Neuronal stem cell (in vitro differentiated cells): Measurements from ENCODE around the gene GNG10.

Experiments
- DNase-seq: peaks from one replicate; pipeline ENCODE4 v3.0.0-alpha.2; 2013; ENCODE audit warnings: low spot score
- H2AFZ ChIP-seq: one replicate; pipeline ENCODE4 v1.6.1; 2013; ENCODE audit warnings: mild to moderate bottlenecking, low read length, inconsistent platforms
- H2AK5ac ChIP-seq: 2 replicates; pipeline ENCODE4 v1.6.1; 2013; ENCODE audit warnings: low read depth, mild to moderate bottlenecking, inconsistent platforms, low read length, moderate library complexity, mixed read lengths
- H2BK120ac ChIP-seq: 2 replicates; pipeline ENCODE4 v1.6.1; 2013; ENCODE audit warnings: low read depth, mild to moderate bottlenecking, inconsistent platforms, low read length, moderate library complexity, mixed read lengths
- H2BK12ac ChIP-seq: one replicate; pipeline ENCODE4 v1.6.1; 2013; ENCODE audit warnings: low read length, inconsistent platforms
- H2BK15ac ChIP-seq: 2 replicates; pipeline ENCODE4 v1.6.1; 2013; ENCODE audit warnings: mild to moderate bottlenecking, low read length, inconsistent platforms, mixed read lengths
- H2BK5ac ChIP-seq: one replicate; pipeline ENCODE4 v1.6.1; 2013; ENCODE audit warnings: inconsistent platforms, mild to moderate bottlenecking, low read length, moderate library complexity
- H3K14ac ChIP-seq: one replicate; pipeline ENCODE4 v1.6.1; 2013; ENCODE audit warnings: low read length, inconsistent platforms
- H3K18ac ChIP-seq: 2 replicates; pipeline ENCODE4 v1.6.1; 2013; ENCODE audit warnings: low read length, inconsistent platforms
- H3K23ac ChIP-seq: 2 replicates; pipeline ENCODE4 v1.6.1; 2013; ENCODE audit warnings: low read depth, mild to moderate bottlenecking, mixed read lengths, low read length, inconsistent platforms; ENCODE audit not compliant: poor library complexity
- H3K27ac ChIP-seq: replicated peaks from 3 replicates; pipeline ENCODE4 v1.5.1; 2013; ENCODE audit warnings: low read length, inconsistent platforms
- H3K27me3 ChIP-seq, 3 experiments: 2 replicates each; pipeline ENCODE4 v1.6.1; 2013; ENCODE audit warnings: low read length in 3 of 3, mild to moderate bottlenecking in 2 of 3, inconsistent platforms in 1 of 3, low read depth in 1 of 3, mixed read lengths in 1 of 3, moderate library complexity in 1 of 3; ENCODE audit not compliant: control insufficient read depth in 3 of 3, insufficient read depth in 3 of 3
- H3K36me3 ChIP-seq, 2 donors: replicated peaks in 1 of 2; 2 replicates each; pipeline ENCODE4 v1.6.1; 2013; ENCODE audit warnings: low read length in 2 of 2; ENCODE audit not compliant: control insufficient read depth in 2 of 2, insufficient read depth in 2 of 2
- H3K4ac ChIP-seq: 2 replicates; pipeline ENCODE4 v1.6.1; 2013; ENCODE audit warnings: inconsistent platforms, mild to moderate bottlenecking, low read length, moderate library complexity
- H3K4me1 ChIP-seq, 2 donors: 1 replicate in 1 of 2; 2 replicates in 1 of 2; pipeline ENCODE4 v1.6.1; 2013; ENCODE audit warnings: low read length in 2 of 2, low read depth in 1 of 2; ENCODE audit not compliant: control insufficient read depth in 2 of 2, insufficient read depth in 1 of 2
- H3K4me2 ChIP-seq: one replicate; pipeline ENCODE4 v1.6.1; 2013; ENCODE audit warnings: mild to moderate bottlenecking, low read length, inconsistent platforms; ENCODE audit not compliant: insufficient read depth, poor library complexity, severe bottlenecking
- H3K4me3 ChIP-seq, 2 donors: 2 replicates each; pipeline ENCODE4 v1.5.1; 2013; ENCODE audit warnings: low read length in 2 of 2, mild to moderate bottlenecking in 2 of 2, inconsistent platforms in 1 of 2, moderate library complexity in 1 of 2
- H3K79me1 ChIP-seq: one replicate; pipeline ENCODE4 v1.6.1; 2013; ENCODE audit warnings: low read depth, mild to moderate bottlenecking, inconsistent platforms, low read length, moderate library complexity
- H3K9ac ChIP-seq: one replicate; pipeline ENCODE4 v1.6.1; 2013; ENCODE audit warnings: mild to moderate bottlenecking, low read depth, low read length, inconsistent platforms; ENCODE audit not compliant: poor library complexity
- H3K9me3 ChIP-seq, 2 donors: replicated peaks in 1 of 2; 2 replicates each; pipeline versions ENCODE3 to v1.6.1; 2013; ENCODE audit warnings: low read length in 2 of 2, mild to moderate bottlenecking in 2 of 2, inconsistent platforms in 1 of 2, low read depth in 1 of 2, mixed read lengths in 1 of 2, moderate library complexity in 1 of 2; ENCODE audit not compliant: control insufficient read depth in 2 of 2, insufficient read depth in 1 of 2
- H4K8ac ChIP-seq: one replicate; pipeline ENCODE4 v1.6.1; 2013; ENCODE audit warnings: low read depth, mild to moderate bottlenecking, inconsistent platforms, low read length, moderate library complexity
- H4K91ac ChIP-seq: one replicate; pipeline ENCODE4 v1.6.1; 2013; ENCODE audit warnings: low read length, low read depth, mild to moderate bottlenecking, inconsistent platforms; ENCODE audit not compliant: poor library complexity
- WGBS, 2 donors: extraction: QIAGEN DNeasy Blood & Tissue Kit; methylation state at CpG; one replicate each; pipeline ENCODE4 v1.1.7; 2013; ENCODE audit warnings: missing lambda C conversion rate in 2 of 2, mixed read lengths in 1 of 2; ENCODE audit not compliant: insufficient read length in 2 of 2, insufficient replicate concordance in 1 of 2; ENCODE audit errors: extremely low coverage in 2 of 2; 5-methylcytosine and 5-hydroxymethylcytosine counted together

The GNG10 gene

GRCh38 chr9:111649016-111649415, 12.4 kb upstream of the GNG10 start:
- H3K27me3 ChIP-seq, result no peaks in the 10 kb centered on the region
- no peak overlapping the region for H3K27ac ChIP-seq
- no peak overlapping the region for H2BK15ac ChIP-seq
- H2AFZ ChIP-seq, result no peak overlapping the region
- no peak overlapping the region for H4K8ac ChIP-seq
- no peak overlapping the region for H4K91ac ChIP-seq
- no peak overlapping the region for H3K23ac ChIP-seq
- no peak overlapping the region for H3K4ac ChIP-seq
- no peaks in the 10 kb centered on the region for H3K79me1 ChIP-seq
- WGBS, 2 donors, result no CpG with 5 or more reads among the region's 4 CpGs
- no peak overlapping the region for H3K18ac ChIP-seq
- peaks cover 0 to 76% of the 10 kb centered on the region in 2 donors for H3K36me3 ChIP-seq
- H2BK120ac ChIP-seq, result no peak overlapping the region
- no peak overlapping the region for H2AK5ac ChIP-seq
- H2BK12ac ChIP-seq, result no peak overlapping the region
- no peaks in the 10 kb centered on the region for H3K9me3 ChIP-seq
- no peak overlapping the region for H3K4me2 ChIP-seq
- no peak overlapping the region for H3K14ac ChIP-seq
- DNase-seq, result no peak
- H3K9ac ChIP-seq, result no peak overlapping the region
- H2BK5ac ChIP-seq, result no peak overlapping the region
- no peaks in the 10 kb centered on the region for H3K4me1 ChIP-seq
- no peak overlapping the region for H3K4me3 ChIP-seq

GRCh38 chr9:111657051-111657450, 4.4 kb upstream of the GNG10 start:
- Histone ChIP-seq H4K8ac (no peak overlapping the region), H3K4me2 (no peak overlapping the region), H3K4ac (no peak overlapping the region), H2BK120ac (no peak overlapping the region), H3K79me1 (no peaks in the 10 kb centered on the region), H3K27ac (no peak overlapping the region), H2BK15ac (no peak overlapping the region), H3K36me3 (peaks cover 7 to 30% of the 10 kb centered on the region in 2 donors), H4K91ac (no peak overlapping the region), H3K18ac (no peak overlapping the region), H3K4me1 (no peaks in the 10 kb centered on the region), H2AK5ac (no peak overlapping the region), H2AFZ (no peak overlapping the region), H2BK5ac (no peak overlapping the region), H3K9me3 (no peaks in the 10 kb centered on the region), H3K9ac (no peak overlapping the region), H3K14ac (no peak overlapping the region), H2BK12ac (no peak overlapping the region), H3K23ac (no peak overlapping the region), H3K27me3 (peaks cover 0 to 1% (median 0%) of the 10 kb centered on the region in 3 experiments), H3K4me3 (no peak overlapping the region)
- no peak for DNase-seq
- no CpG with 5 or more reads among the region's 6 CpGs for WGBS, 2 donors

GRCh38 chr9:111658943-111659342, 2.5 kb upstream of the GNG10 start:
- no peak for DNase-seq
- Histone ChIP-seq H4K91ac (no peak overlapping the region), H3K27me3 (peaks cover 0 to 1% (median 0%) of the 10 kb centered on the region in 3 experiments), H2BK5ac (no peak overlapping the region), H3K36me3 (peaks cover 7 to 22% of the 10 kb centered on the region in 2 donors), H2AK5ac (no peak overlapping the region), H2AFZ (no peak overlapping the region), H3K18ac (no peak overlapping the region), H4K8ac (no peak overlapping the region), H3K4ac (no peak overlapping the region), H2BK12ac (no peak overlapping the region), H2BK120ac (no peak overlapping the region), H3K79me1 (peaks cover 3% of the 10 kb centered on the region), H3K23ac (no peak overlapping the region), H3K4me1 (peaks cover 7 to 11% of the 10 kb centered on the region in 2 donors), H3K9ac (no peak overlapping the region), H2BK15ac (no peak overlapping the region), H3K27ac (no peak overlapping the region), H3K4me2 (no peak overlapping the region), H3K14ac (no peak overlapping the region), H3K9me3 (no peaks in the 10 kb centered on the region), H3K4me3 (no peak overlapping the region)
- no CpG with 5 or more reads among the region's 8 CpGs for WGBS, 2 donors

GRCh38 chr9:111659691-111660090, 1.7 kb upstream of the GNG10 start:
- no peak overlapping the region for H3K4me3 ChIP-seq
- no peak for DNase-seq

More at GRCh38 chr9:111659691-111660090, 1.7 kb upstream of the GNG10 start:
- H2BK120ac ChIP-seq, result no peak overlapping the region
- H2BK12ac ChIP-seq, result no peak overlapping the region
- H4K91ac ChIP-seq, result no peak overlapping the region
- no peak overlapping the region for H3K4ac ChIP-seq
- H3K79me1 ChIP-seq, result peaks cover 3% of the 10 kb centered on the region
- no peak overlapping the region for H3K18ac ChIP-seq
- H3K14ac ChIP-seq, result no peak overlapping the region
- no peak overlapping the region for H2AK5ac ChIP-seq
- peaks cover 7 to 12% of the 10 kb centered on the region in 2 donors for H3K4me1 ChIP-seq
- H4K8ac ChIP-seq, result no peak overlapping the region
- H3K4me2 ChIP-seq, result no peak overlapping the region
- no peak overlapping the region for H3K27ac ChIP-seq
- WGBS, 2 donors, result no CpG with 5 or more reads among the region's 3 CpGs
- H2BK15ac ChIP-seq, result no peak overlapping the region
- no peak overlapping the region for H3K23ac ChIP-seq
- no peak overlapping the region for H2AFZ ChIP-seq
- H2BK5ac ChIP-seq, result no peak overlapping the region
- peaks cover 0 to 2% of the 10 kb centered on the region in 2 donors for H3K9me3 ChIP-seq
- no peak overlapping the region for H3K9ac ChIP-seq
- peaks cover 9 to 21% of the 10 kb centered on the region in 2 donors for H3K36me3 ChIP-seq
- H3K27me3 ChIP-seq, result peaks cover 0 to 1% (median 0%) of the 10 kb centered on the region in 3 experiments
